HG02885 (cell line): Measurements from ENCODE around the gene MYO3B.
"Not testable (repeated sequence)": the region's sequence is repeated elsewhere in the genome, so short reads cannot be mapped to it uniquely, and the experiment has no call there.

Source experiments
- ATAC-seq: cut with Tn5 transposase; IDR thresholded peaks from one replicate; pipeline ENCODE4 v1.9.1; 2021; ENCODE audit warnings: mild to moderate bottlenecking; ENCODE audit not compliant: unreplicated experiment, poor library complexity

Gene MYO3B

DNA sequence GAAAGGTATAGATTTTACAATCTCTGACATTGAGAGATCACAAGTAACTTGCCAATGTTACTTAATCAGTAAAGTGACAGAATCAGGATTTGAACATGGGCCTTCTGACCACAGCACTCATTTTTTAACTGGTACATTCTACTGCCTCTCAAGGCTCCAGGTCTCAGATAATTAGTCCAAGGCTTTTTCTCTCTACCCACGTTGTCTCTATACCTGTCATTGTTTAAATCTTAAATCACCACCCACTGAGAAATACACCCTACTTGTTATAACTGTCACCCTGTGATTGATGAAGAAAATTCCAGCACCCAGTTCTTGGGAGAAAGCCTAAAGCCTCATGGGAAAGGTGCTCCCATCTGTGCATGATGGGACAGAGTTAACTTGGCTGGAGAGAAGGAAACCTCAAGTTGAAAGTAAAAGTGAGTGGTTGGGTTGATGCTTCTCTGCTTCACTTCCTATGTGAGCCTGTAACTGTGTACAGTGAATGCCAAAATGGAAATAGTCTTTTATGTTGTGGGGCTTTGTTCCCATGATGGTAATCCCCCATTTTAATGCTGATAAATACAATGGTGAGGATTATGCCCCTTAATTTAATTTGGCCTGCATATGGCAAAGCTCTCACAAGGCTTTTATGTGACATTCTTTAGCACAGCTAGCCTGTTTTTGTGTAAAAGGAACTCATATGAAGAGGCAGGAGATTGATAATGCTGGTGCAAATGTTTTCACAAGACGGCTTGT is 347.1 kb downstream of the MYO3B start:
- peak; percentile 81 for ATAC-seq

DNA sequence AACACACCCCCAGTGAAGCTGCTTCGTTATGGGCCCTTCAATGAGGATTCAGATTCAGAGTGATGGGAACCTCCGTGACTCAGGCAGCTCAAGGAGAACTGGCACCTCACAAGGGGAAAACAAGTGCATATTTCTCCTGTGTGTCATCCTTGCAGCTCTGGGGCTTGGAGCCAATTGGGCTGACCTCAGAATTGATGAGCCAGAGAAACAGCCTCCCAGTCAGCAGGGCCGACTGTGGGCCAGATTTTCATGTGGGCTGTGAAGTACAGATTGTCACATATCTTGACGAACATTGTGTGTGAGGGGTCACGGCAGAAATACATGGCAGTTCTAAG is 347.6 kb downstream of the MYO3B start:
- ATAC-seq: peak; percentile 8

DNA sequence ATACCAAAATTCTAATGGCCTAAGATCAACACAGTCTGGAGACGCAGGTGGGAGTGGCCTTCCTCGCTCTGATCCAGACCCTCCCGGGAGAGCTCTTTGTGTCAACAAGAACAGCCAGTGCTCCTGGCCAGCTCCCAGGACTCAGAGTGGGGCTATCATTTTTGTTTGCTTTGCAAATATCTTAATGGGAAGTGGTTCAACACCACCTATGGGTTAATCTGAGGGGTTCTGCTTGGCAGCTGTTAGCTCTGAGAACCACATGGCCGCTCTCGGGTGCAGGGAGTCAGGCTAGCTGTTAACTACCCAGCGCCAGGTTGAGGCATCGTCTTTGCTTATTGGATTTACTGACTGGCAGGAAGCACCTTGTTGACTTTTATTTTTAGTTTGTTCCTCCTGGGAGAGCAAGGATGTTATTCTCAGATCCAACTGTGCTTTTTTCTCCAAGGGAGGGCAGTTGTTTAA is 352.4 kb downstream of the MYO3B start:
- no peak for ATAC-seq

DNA sequence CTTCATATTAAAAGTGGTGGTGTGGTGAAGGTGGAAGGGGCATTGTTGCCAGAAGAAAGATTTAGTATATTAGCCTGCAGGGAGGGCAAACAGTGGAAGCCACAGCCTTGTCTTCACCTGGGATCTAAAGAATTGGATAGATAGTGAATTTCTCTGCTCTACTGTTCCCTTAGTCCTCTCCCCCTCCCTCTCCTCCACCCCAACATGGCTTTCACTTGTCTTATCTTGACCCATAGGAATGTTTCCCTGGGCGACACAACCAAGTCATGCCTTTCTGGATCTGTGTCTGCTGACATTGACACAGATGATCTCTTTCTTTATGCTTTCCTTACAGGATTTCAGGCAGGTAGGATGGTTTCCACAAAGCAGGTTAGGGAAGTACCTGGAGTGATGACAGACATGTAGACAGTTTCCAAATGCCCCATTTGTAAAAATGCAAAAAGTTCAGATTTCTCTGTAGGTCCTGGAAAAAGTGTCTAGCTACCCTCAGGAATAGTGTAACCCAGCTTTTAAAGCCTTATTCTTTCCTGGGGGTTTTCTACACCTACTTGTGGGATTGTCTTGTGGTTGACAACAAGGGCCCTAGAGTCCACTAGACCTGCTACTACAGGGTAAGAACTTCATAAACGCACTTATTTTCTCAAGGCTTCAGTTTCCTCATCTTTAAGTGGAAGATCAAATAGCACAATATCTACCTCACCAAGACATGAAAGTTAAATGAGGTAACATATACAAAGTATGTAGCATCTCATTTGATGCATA is 353.0 kb downstream of the MYO3B start:
- ATAC-seq: no peak

DNA sequence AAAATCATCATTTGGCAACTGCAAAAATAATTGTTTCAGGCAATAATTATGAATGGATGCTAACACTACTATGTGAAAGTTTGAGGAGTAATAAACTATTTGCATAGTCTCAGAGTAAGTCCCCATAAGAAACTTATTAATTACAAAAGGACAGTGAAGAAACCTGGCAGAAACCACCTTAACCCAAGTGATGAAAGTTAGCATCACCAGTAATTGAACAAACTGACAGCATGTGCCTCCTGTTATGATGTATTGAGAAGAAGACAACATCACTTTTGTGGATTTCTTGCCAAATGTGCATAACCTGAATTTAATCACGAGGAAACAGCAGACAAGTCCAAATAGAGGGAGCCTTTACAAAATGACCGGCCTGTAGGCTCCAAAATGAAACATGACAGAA is 353.9 kb downstream of the MYO3B start:
- no peak for ATAC-seq

DNA sequence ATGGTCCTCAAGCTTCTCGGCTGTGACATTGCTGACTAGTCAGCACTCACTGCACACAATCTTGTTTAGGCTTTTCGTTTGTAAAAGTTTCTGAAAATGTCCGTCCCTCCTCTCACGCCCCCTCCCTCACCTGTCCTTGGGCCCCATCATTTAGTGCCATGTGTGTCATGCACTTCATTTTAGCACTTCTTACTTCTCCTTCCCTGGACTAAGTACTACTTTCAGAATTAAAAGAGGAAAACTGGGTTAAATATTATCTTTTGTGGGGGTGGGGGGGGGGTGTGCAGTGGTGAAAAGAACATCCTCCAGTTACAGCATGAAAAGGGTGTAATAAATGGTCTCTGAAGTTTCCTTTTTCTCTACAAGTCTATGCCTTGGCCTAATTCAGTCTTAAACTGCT is 355.2 kb downstream of the MYO3B start:
- ATAC-seq: no peak

DNA sequence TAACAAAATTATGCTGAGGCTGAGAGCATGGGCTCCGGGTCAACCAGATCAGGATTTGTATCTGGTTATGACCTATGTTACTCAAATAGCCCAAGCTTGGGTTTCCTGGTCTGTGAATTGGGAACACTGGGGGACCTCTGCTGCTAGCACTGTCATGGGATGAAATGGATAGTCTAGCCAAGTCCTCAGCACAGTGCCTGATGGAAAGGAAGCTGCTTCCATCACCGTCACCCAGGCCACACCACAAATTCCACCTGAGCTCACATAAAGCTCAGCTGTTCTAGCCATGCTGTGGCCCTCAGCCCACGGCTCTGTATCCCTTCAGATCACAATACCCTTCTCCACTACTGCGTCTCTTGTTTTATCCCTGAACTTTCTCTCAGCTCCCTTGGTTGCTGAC is 357.6 kb downstream of the MYO3B start:
- ATAC-seq: no peak

DNA sequence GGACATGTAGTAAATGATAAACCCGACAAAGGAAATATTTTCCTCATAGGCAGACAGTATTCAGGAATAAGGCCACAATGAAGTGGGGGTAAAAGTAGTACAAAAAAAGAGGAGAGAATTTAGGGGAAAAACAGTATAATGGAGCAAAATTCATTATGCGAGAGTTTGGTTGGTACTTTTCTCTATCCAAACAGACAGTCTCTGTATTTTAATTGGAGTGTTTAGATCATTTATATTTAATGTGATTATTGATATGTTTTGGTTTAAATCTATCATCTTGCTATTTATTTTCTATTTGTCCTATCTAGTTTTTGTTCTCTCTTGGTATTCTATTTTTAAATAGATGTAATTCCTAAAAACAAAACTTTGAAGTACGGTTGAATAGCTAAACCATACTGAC is 366.9 kb downstream of the MYO3B start:
- ATAC-seq: no peak

DNA sequence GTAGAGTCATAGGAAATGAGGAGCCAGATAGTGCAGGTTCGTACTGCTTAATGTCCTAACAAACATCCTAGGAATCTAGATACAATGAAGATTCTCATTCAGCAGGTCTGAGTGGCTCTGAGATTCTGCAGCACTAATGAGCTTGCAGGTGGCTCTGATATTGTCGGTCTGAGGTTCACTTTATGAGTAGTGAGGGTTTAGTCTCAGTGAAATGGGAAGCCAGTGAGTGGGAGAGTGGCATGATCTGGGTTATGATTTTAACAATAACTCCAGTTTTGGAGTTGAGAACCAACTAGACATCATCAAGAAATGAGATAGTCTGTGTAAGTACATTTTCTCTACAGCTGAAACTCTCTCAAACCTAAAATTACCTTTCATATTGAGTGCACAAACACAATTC is 370.4 kb downstream of the MYO3B start:
- no peak for ATAC-seq

DNA sequence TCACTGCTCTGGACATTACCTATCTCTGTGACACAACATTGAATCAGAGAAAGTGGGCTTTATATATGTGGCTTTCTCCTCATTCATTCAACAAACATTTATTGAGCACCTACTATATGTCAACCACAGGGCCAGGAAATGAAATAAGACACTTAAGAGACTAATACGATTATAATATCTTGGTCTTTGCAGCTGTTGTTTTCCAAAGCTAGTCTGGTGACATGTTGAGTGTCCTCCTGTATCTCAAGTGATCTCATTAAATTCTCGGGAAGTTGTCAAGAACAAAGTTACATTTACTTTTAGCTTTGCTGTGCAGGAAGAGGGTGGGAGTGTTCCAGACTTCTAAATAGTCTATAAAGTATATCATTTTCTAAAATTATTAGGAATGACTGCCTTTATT is 372.6 kb downstream of the MYO3B start:
- ATAC-seq: no peak

DNA sequence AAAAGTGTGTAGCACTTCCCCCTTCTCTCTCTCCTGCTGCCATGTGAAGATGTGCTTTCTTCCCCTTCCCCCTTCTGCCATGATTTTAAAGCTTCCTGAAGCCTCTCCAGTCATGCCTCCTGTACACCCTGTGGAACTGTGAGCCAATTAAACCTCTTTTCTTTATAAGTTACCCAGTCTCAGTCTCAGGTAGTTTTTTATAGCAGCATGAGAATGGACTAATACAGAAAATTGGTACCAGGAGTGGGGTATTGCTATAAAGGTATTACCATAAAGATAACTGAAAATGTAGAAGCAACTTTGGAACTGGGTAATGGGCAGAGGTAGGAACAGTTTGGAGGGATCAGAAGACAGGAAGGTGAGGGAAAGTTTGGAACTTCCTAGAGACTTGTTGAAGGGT is 374.0 kb downstream of the MYO3B start:
- ATAC-seq: not testable (repeated sequence)

DNA sequence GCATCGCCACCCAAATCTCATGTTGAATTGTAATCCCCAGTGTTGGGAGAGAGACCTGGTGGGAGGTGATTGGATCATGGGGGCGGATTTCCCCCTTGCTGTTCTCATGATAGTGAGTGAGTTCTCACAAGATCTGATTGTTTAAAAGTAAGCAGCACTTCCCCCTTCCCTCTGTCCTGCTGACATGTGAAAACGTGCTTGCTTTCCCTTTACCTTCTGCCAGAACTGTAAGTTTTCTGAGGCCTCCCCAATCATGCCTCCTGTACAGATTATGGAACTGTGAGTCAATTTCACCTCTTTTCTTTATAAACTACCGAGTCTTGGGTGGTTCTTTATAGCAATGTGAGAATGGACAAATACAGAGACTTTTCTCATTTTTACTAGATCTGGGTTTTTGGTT is 375.8 kb downstream of the MYO3B start:
- no peak for ATAC-seq

DNA sequence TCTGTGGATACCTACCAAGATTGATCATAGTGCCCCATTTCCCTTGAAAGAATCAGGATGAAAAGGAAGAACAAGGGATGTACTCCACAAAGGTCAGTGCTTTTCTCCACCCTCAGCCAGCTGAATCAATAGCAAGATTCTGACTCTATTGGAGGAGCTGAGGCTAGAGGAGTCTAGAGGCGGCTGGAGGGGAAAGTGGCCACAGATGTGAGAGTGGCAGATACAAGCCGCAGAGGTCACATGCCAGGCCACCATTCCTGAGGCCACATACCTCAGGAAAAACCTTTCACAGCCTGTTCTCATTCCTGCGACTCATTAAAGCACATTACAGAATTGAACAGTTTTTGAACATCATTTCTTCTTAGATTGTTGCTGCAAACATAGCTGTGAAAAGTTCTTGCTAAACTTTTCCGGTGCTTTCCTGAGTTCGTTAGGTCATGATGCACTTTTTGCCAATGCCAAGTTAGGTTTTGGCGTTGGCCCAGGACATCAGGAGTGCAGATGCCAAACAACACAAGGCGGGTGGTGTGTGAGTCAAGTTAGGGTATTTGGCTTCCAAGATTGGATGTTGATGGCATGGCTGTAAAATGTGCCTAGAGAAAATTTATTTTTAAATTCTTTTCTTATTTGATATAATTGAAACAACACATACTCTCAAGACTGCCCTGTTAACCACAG is 376.5 kb downstream of the MYO3B start:
- no peak for ATAC-seq

DNA sequence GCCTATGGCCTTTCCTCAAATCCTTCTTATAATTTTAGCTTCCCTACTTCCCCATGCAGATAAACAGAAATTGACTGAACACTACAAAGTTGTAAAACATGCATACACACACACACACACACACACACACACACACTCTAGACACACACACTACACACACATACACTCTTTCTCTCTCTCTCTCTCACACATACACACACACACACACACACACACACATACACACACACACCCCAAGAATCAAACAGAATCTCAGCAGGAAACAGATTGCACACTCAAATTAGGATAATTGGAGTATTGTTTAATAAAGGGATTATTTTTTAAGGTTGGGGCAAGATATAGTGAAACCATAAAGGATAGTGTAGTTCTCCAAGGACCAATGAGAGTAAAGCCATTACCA is 385.0 kb downstream of the MYO3B start:
- ATAC-seq: no peak

DNA sequence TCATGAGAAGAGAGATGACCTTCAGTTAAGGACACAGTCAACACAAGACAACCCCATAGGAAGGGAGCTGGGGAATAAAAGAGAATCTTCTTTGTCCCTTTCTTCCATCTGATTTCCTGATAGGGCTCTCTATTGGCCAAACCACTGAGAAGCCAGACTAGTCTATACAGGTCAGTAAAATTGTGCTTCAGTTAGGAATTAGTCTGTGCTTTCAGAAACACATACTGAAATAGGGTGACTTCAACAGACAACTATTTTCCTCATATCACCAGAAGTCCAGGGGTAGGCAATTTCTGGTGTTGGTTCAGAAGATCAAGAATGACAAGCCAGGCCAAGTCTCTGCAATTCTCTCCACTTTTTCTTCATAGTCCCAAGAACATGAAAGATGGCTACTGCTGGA is 385.5 kb downstream of the MYO3B start:
- no peak for ATAC-seq

DNA sequence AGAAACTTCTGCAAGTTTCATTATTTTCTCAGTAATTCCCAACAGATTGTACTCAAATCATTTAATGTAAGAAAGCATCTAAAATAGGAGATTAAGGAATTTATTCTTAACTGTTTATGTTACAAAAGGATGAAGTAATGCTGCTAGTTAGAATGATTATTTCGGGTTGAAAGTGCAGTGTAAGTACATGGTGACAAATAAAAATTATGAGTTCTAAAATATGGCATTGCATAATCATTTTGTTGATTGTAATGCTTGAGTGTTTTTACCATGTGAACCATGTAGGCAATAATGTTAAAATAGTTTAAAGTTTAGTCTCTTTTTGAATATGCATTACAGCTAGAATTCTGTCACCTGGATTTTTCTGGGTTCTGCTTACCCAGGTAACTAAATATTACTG is 388.2 kb downstream of the MYO3B start:
- no peak for ATAC-seq

DNA sequence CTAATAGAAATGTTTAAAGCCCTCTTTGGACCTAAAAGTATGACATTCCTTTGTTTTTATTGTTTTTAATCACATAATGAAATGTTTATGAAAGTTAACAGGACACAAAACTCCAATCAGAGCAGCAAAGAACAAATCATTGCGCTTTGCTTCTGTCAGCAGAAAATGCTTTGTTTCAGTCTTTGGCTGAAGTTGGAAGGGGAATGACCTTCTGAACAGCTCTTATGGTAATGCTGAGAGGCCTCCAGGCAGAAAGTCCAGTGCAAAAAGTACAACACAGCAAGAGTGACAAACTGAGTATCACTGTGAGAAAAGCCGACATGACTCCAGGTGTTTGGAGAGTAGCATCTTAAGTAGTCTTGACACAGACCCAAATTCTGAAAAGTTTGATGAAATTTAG is 389.5 kb downstream of the MYO3B start:
- ATAC-seq: no peak

DNA sequence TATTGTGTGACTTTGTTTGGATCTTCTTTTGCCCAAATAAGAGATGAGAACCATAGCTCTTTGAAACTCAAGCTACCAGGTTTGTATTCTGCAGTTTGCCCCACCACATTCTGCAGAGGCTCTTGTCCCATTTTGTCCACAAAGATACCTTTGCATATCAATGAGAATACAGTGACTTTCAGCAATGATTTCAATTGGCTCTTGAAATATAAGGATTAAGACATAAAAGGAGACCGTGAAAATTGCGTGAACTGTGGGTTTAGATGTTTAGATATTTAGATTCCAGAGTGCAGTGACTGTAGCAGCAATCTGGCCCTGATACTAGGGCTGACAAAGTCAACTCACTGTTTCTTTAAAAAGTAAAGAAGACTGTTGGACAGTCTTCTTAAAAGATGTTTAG is 390.6 kb downstream of the MYO3B start:
- no peak for ATAC-seq

DNA sequence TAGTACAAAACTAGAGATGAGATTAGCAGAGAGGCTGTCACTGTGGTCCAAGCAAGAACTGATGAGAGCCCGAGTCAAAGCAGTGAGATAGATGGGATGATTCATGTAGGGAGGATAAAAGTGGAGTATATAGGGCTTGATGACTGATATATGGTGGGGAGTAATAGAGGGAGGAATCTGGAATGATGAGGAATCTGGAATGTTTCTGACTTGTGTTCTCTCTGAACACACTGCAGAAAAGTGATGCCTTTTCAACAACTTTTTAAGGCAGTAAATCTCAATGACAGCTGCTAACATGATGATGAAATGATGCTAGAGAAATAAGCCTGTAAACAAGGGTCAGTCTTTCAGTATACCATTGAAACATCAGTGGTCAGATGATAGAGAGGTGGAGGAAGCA is 393.7 kb downstream of the MYO3B start:
- ATAC-seq: no peak

DNA sequence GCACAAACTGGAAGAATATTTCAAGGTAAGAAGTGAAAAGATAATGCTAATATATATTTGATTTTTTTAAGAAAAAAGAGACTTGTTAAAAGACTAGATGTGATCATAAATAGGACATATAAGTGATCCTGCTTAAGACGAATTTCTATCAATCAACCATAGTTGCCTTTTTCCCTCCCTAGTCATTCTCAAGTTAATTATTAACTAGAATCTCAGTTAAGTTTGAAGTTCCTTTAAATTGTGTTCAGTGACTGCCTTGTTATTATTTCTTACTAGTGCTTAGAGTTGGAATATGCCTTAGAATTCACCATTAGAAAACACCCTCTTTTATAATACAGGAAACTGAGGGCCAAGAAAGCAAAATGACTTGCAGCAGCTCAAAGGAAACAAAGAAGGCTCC is 395.7 kb downstream of the MYO3B start:
- no peak for ATAC-seq

DNA sequence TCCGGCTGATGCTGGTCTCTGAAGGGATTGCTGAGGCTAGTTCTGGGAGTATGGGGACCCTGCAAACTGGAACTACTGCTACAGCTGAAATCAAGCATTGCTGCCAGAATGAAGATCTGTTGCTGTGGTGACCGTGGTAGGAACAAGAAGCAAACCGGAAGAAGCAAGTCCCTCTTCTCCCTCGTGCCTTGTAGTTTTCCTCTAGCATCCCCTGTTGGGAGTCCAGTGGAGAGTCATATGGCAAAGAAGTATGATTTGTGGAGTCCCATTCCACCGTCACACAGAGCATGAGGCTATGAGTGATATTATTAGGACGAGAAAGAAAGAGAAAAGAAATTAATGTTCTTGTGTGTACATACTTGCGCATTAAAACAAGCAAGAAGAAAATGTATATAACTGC is 398.3 kb downstream of the MYO3B start:
- no peak for ATAC-seq

DNA sequence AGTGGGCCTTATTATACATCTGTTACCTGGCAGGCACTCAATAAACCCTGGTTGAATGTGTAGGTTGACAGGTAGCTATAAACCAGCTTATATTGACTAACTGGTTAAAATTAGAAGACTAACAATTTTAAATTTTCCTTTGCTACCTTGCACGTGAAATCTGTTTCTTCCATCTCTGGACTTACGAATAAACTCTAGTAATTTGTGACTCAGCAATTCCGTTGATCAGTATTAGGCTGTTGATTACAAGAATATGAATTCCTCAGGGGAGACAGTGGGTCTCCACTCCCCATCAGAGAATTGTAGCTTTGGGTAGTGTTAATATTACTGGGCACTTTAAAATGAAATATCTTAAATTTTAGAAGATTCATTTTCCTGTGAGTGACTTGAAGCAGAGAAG is 399.4 kb downstream of the MYO3B start:
- ATAC-seq: no peak
